Kidney (tissue), 14 donors: ENCODE results near the gene UBE2G2. TPM values are rescaled to one million over a fixed set of nuclear protein-coding genes. Genes with fewer than 3 reads are reported as not detected.

ENCODE experiments used
- DNase-seq, 5 donors: peaks; one replicate each; pipeline ENCODE4 v3.0.0-alpha.2; 2013 to 2020
- FAIRE-seq: peaks from 2 replicates; lab custom pipeline; 2012; peaks lifted over from hg19 to GRCh38; lab: Jason Lieb, UNC
- H3K27ac ChIP-seq, 2 donors: one replicate each; pipeline ENCODE4 v1.7.0; 2013; ENCODE audit warnings: low read depth in 2 of 2, low read length in 2 of 2, inconsistent platforms in 1 of 2
- H3K27me3 ChIP-seq: one replicate; pipeline ENCODE4 v1.7.1; 2013; ENCODE audit warnings: low read length, inconsistent platforms; ENCODE audit not compliant: control insufficient read depth, insufficient read depth
- H3K36me3 ChIP-seq, 3 donors: one replicate each; pipeline versions ENCODE4 v1.7.0 to v1.7.1; 2013; ENCODE audit warnings: low read length in 3 of 3, control low read depth in 1 of 3, inconsistent platforms in 1 of 3; ENCODE audit not compliant: insufficient read depth in 3 of 3, control insufficient read depth in 2 of 3
- H3K4me1 ChIP-seq, 3 donors: one replicate each; pipeline versions ENCODE4 v1.7.0 to v1.7.1; 2013; ENCODE audit warnings: low read length in 3 of 3, inconsistent platforms in 1 of 3, low read depth in 1 of 3; ENCODE audit not compliant: control insufficient read depth in 2 of 3, insufficient read depth in 2 of 3
- H3K4me3 ChIP-seq, 3 donors: one replicate each; pipeline versions ENCODE4 v1.7.0 to v1.8.1; 2013; ENCODE audit warnings: low read length in 3 of 3, control low read depth in 1 of 3, inconsistent platforms in 1 of 3
- H3K9ac ChIP-seq, 3 donors: one replicate each; pipeline versions ENCODE4 v1.7.0 to v1.7.1; 2013; ENCODE audit warnings: low read length in 3 of 3, control low read depth in 1 of 3, inconsistent platforms in 1 of 3
- H3K9me3 ChIP-seq, 3 donors: one replicate each; pipeline versions ENCODE4 v1.7.0 to v1.7.1; 2013; ENCODE audit warnings: low read length in 3 of 3, control low read depth in 1 of 3, inconsistent platforms in 1 of 3; ENCODE audit not compliant: control insufficient read depth in 2 of 3, insufficient read depth in 1 of 3
- CTCF ChIP-seq: IDR thresholded peaks from 3 replicates; pipeline ENCODE4 v1.5.1; 2012; ENCODE audit warnings: mild to moderate bottlenecking, moderate library complexity, borderline replicate concordance; ENCODE audit not compliant: insufficient read depth; ENCODE audit errors: extremely low read depth
- intact Hi-C: fragments of 100-400 bp; cut with DNase I; formaldehyde crosslinking; loops from one replicate; pipeline ENCODE4 v1.11.1; 2022
- polyA plus RNA-seq: library from polyadenylated mRNA; stranded (reverse); fragments of 350-450 nt; fragmentation: Illumina TruSeq; extraction: RNeasy Lipid Tissue Mini Kit (QIAGEN cat#74804); gene quantifications from one replicate; pipeline ENCODE4 v1.2.3, GENCODE V29; 2014; ENCODE audit warnings: low read depth, low replicate concordance; ENCODE audit not compliant: insufficient read depth
- total RNA-seq: library from RNA; stranded (reverse); fragmentation: NEBNext Ultra II Directional; extraction: Animal tissue kit (Norgen Biotek cat#: 25700); gene quantifications from one replicate; pipeline ENCODE4 v1.2.1, GENCODE V29; 2021
- donor health status: control.
- donor health status: control.
- donor health status: control.
- donor health status: control.
- donor health status: control.
- donor health status: DM: yes; HTN: yes; CAD: no.
- donor health status: Normal renal cell carcinoma (clear cell type).

UBE2G2 gene
- total and polyA plus RNA-seq, 2 donors from 2014 or later, result 39.4 to 86.0 TPM

DNA sequence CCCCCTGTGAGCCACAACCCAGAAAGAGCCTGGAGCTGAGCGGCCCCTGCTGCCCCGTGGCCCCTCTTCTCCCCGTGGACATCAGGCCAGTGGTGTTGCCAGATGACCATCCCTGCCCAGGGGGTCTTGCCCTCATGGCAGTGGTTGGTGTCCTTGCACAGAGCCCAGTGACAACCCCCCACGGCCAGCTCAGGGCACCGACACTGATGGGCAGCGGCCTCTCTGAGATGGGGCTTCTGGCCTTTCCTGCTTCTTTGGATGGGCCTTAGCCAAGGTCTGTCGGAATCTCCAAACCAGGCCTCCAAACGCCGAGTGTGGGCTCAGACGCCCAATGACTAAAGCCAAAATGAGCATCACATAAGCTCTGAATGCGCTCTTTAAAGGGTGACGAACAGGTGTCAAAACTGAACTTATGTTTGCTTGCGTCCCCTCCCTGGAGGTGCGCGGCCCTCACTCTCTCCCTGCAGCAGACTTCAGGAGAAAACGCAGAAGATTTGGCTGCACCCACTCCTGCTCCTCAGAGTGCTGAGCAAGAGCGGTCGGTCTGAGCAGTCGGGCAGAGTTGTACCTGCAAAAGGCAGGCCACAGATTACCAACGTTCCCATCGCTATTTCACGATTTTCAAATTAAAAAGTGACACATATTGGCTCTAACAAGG lies 41.9 kb downstream of the UBE2G2 start:
- intact Hi-C loops, result no loop called here
- DNase-seq (no peak), FAIRE-seq (no peak)
- TF ChIP-seq CTCF, result no peak
- Histone ChIP-seq H3K4me1 (no peaks in the 10 kb centered on the region), H3K4me3 (no peak overlapping the region), H3K36me3 (no peaks in the 10 kb centered on the region), H3K27ac (no peak overlapping the region), H3K9ac (no peak overlapping the region), H3K27me3 (no peaks in the 10 kb centered on the region), H3K9me3 (peaks cover 0 to under 1% (median 0%) of the 10 kb centered on the region in 3 donors)

- Histone ChIP-seq H3K4me3 (no peak overlapping the region), H3K27me3 (no peaks in the 10 kb centered on the region), H3K9ac (no peak overlapping the region), H3K27ac (no peak overlapping the region), H3K4me1 (no peaks in the 10 kb centered on the region), H3K36me3 (no peaks in the 10 kb centered on the region), H3K9me3 (peaks cover 0 to 2% (median 0%) of the 10 kb centered on the region in 3 donors)
- intact Hi-C loops, result no loop called here
- FAIRE-seq (no peak), DNase-seq (no peak)
- TF ChIP-seq CTCF, result no peak
These were observed 42.6 kb downstream of the UBE2G2 start for GRCh38 chr21:44758781-44759627.

GRCh38 chr21:44758141-44758561 lies 43.5 kb downstream of the UBE2G2 start:
- peaks cover 0 to 2% (median 0%) of the 10 kb centered on the region in 3 donors for H3K4me1 ChIP-seq
- H3K36me3 ChIP-seq, result no peaks in the 10 kb centered on the region
- no peak for TF ChIP-seq CTCF
- no peak overlapping the region for H3K27ac ChIP-seq
- no peak for FAIRE-seq
- H3K9ac ChIP-seq, result no peak overlapping the region
- no peak for DNase-seq
- H3K9me3 ChIP-seq, result peaks cover 0 to 2% (median 0%) of the 10 kb centered on the region in 3 donors
- H3K27me3 ChIP-seq, result no peaks in the 10 kb centered on the region
- intact Hi-C loops, result no loop called here
- H3K4me3 ChIP-seq, result no peak overlapping the region
